HepG2 (cell line): ENCODE measurements around the gene TSEN34. TPM values are rescaled to one million over a fixed set of nuclear protein-coding genes. Genes with fewer than 3 reads are reported as not detected.
A peak's percentile ranks its signal among the peaks of the same experiment; 100 is the strongest.

Source experiments
- ATF2 ChIP-seq: sonication (generic); formaldehyde crosslinking; IDR thresholded peaks from 2 replicates; pipeline ENCODE4 v1.4.0; 2020; ENCODE audit warnings: missing genetic modification reagents
- ATRX ChIP-seq: sonication (generic); formaldehyde crosslinking; IDR thresholded peaks from 2 replicates; pipeline ENCODE4 v1.4.0; 2020; ENCODE audit warnings: missing genetic modification reagents, borderline replicate concordance
- E2F5 ChIP-seq: sonication (generic); formaldehyde crosslinking; conservative IDR thresholded peaks from 2 replicates; pipeline ENCODE4 v1.4.0; 2020; ENCODE audit warnings: missing genetic modification reagents
- ETV5 ChIP-seq: IDR thresholded peaks from 2 replicates; pipeline ENCODE4 v1.6.1; 2018; ENCODE audit warnings: missing biosample characterization, missing genetic modification reagents, inconsistent platforms, borderline replicate concordance
- FOXO1 ChIP-seq: sonication (generic); formaldehyde crosslinking; IDR thresholded peaks from 2 replicates; pipeline ENCODE4 v1.4.0; 2020; ENCODE audit warnings: missing genetic modification reagents
- IKZF1 ChIP-seq: fragments of 450-650 bp; IDR thresholded peaks from 2 replicates; pipeline ENCODE4 v1.7.1; 2016
- JDP2 ChIP-seq: sonication (generic); formaldehyde crosslinking; IDR thresholded peaks from 2 replicates; pipeline ENCODE4 v1.8.1; 2022; ENCODE audit warnings: missing genetic modification reagents, borderline replicate concordance
- KDM2A ChIP-seq: sonication (generic); formaldehyde crosslinking; IDR thresholded peaks from 2 replicates; pipeline ENCODE4 v1.4.0; 2020; ENCODE audit warnings: low read depth, missing genetic modification reagents, borderline replicate concordance
- KLF12 ChIP-seq: sonication (generic); formaldehyde crosslinking; IDR thresholded peaks from 2 replicates; pipeline ENCODE4 v1.4.0; 2020; ENCODE audit warnings: missing genetic modification reagents, borderline replicate concordance
- MTF1 ChIP-seq: sonication (generic); formaldehyde crosslinking; IDR thresholded peaks from 2 replicates; pipeline ENCODE4 v1.5.0; 2020; ENCODE audit warnings: missing genetic modification reagents
- NBN ChIP-seq: fragments of 450-650 bp; conservative IDR thresholded peaks from 2 replicates; pipeline ENCODE4 v1.6.1; 2017
- SMAD1 ChIP-seq: sonication (generic); formaldehyde crosslinking; IDR thresholded peaks from 2 replicates; pipeline ENCODE4 v1.4.0; 2020; ENCODE audit warnings: missing genetic modification reagents, low read depth, mild to moderate bottlenecking, borderline replicate concordance
- SOX13 ChIP-seq, 3 experiments: fragments of 450-650 bp in 1 of 3; sonication (generic) in 1 of 3; formaldehyde crosslinking in 1 of 3; IDR thresholded peaks in 2 of 3; conservative IDR thresholded peaks in 1 of 3; 2 replicates each; pipeline versions ENCODE4 v1.5.0 to v1.6.1; 2016 to 2020; ENCODE audit warnings: antibody characterized with exemption in 1 of 3, mild to moderate bottlenecking in 1 of 3, missing compliant biosample characterization in 1 of 3, missing genetic modification reagents in 1 of 3, moderate library complexity in 1 of 3
- SP1 ChIP-seq, 2 experiments: fragments of 450-650 bp in 1 of 2; sonication (generic) in 1 of 2; formaldehyde crosslinking in 1 of 2; IDR thresholded peaks; 2 replicates each; pipeline versions ENCODE4 v1.4.0 to v1.6.1; 2016 to 2020; ENCODE audit warnings: missing genetic modification reagents in 1 of 2
- SYNCRIP ChIP-seq: fragments of 200-400 bp; formaldehyde crosslinking; IDR thresholded peaks from 2 replicates; pipeline ENCODE4 v1.6.1; 2018; ENCODE audit warnings: mild to moderate bottlenecking, low read depth, low read length; ENCODE audit not compliant: insufficient read depth
- TBL1XR1 ChIP-seq: fragments of 150-350 bp; IDR thresholded peaks from 2 replicates; pipeline ENCODE4 v1.6.1; 2014; ENCODE audit warnings: borderline replicate concordance, low read length; ENCODE audit not compliant: partially characterized antibody
- ZBTB2 ChIP-seq: sonication (generic); formaldehyde crosslinking; IDR thresholded peaks from 2 replicates; pipeline ENCODE4 v1.8.0; 2022; ENCODE audit warnings: low read depth, missing genetic modification reagents
- ZBTB39 ChIP-seq: sonication (generic); formaldehyde crosslinking; IDR thresholded peaks from 2 replicates; pipeline ENCODE4 v1.5.0; 2020; ENCODE audit warnings: missing genetic modification reagents
- ZIK1 ChIP-seq: sonication (generic); formaldehyde crosslinking; IDR thresholded peaks from 2 replicates; pipeline ENCODE4 v1.5.0; 2020; ENCODE audit warnings: mild to moderate bottlenecking, low read depth, missing genetic modification reagents, borderline replicate concordance
- ZNF446 ChIP-seq: sonication (generic); formaldehyde crosslinking; IDR thresholded peaks from 2 replicates; pipeline ENCODE4 v1.5.0; 2020; ENCODE audit warnings: mild to moderate bottlenecking, missing genetic modification reagents
- ZNF569 ChIP-seq: sonication (generic); formaldehyde crosslinking; IDR thresholded peaks from 2 replicates; pipeline ENCODE4 v1.5.0; 2020; ENCODE audit warnings: mild to moderate bottlenecking, missing genetic modification reagents, moderate library complexity, borderline replicate concordance
- ZNF615 ChIP-seq: sonication (generic); formaldehyde crosslinking; IDR thresholded peaks from 2 replicates; pipeline ENCODE4 v1.5.0; 2020; ENCODE audit warnings: mild to moderate bottlenecking, missing genetic modification reagents, borderline replicate concordance
- ZNF660 ChIP-seq: sonication (generic); formaldehyde crosslinking; IDR thresholded peaks from 2 replicates; pipeline ENCODE4 v1.5.1; 2020; ENCODE audit warnings: mild to moderate bottlenecking, low read depth, missing genetic modification reagents, borderline replicate concordance
- ZNF7 ChIP-seq: IDR thresholded peaks from 2 replicates; pipeline ENCODE4 v1.6.1; 2016; ENCODE audit warnings: missing biosample characterization, missing genetic modification reagents
- polyA plus RNA-seq, 8 experiments: library from polyadenylated mRNA; depleted of rRNA in 3 of 8; stranded (reverse) in 7 of 8; unstranded in 1 of 8; fragments of >200 nt; fragmentation: Illumina TruSeq in 4 of 8; extraction: Trizol in 4 of 8; gene quantifications; 2 replicates each; pipeline versions ENCODE4 v1.2.1 to v1.2.3, GENCODE V29; 2011 to 2016; ENCODE audit warnings: low read depth in 4 of 8, missing spikeins in 1 of 8, mixed read lengths in 1 of 8; ENCODE audit not compliant: insufficient read depth in 1 of 8
- total RNA-seq, 5 experiments: library from RNA; depleted of rRNA; stranded (reverse); fragments of >200 nt; fragmentation: Illumina TruSeq; extraction: Trizol; gene quantifications; 2 replicates each; pipeline ENCODE4 v1.2.3, GENCODE V29; 2016; ENCODE audit warnings: low read depth in 1 of 5

Gene TSEN34
- total and polyA plus RNA-seq, 2 of the 13 experiments (the other 11 are each of a cell fraction or from before 2014, with no cell fraction given) = 55.1 to 65.4 TPM

- TF ChIP-seq MTF1 (CRISPR knock-in tag) (no peak), KDM2A (CRISPR knock-in tag) (peak; percentile 81; the same call in 1 of the 2 replicates), IKZF1 (no peak), SMAD1 (CRISPR knock-in tag) (no peak), SP1 (IDR thresholded peaks at IDR 0.05) (no peak), SP1 (CRISPR knock-in tag; IDR thresholded peaks at IDR 0.05) (no peak), SYNCRIP (no peak), TBL1XR1 (no peak), ZBTB2 (CRISPR knock-in tag) (no peak), ZNF615 (CRISPR knock-in tag) (no peak), SOX13 (IDR thresholded peaks at IDR 0.05) (no peak), SOX13 (CRISPR knock-in tag; conservative IDR thresholded peaks at IDR 0.05 in 1 of 2, IDR thresholded peaks at IDR 0.05 in 1 of 2) (0 out of 4 replicates have a peak, but pooled peaks have one; percentile 13 to 58), ZIK1 (CRISPR knock-in tag) (no peak), ATF2 (CRISPR knock-in tag) (no peak; the same call in 1 of the 2 replicates), E2F5 (no peak), ZNF7 (CRISPR knock-in tag) (no peak), JDP2 (no peak), ZBTB39 (CRISPR knock-in tag) (no peak), ATRX (CRISPR knock-in tag) (no peak), NBN (no peak), ETV5 (CRISPR knock-in tag) (no peak), KLF12 (no peak), ZNF569 (no peak), FOXO1 (no peak), ZNF660 (no peak), ZNF446 (CRISPR knock-in tag) (no peak)
Observed at GRCh38 chr19:54207983-54208783, 17.1 kb downstream of the TSEN34 start (continued).
